NT2/D1 (cell line): Measurements from ENCODE around the gene SPAG5.

Source experiments
- SUZ12 ChIP-seq: IDR thresholded peaks from 2 replicates; pipeline ENCODE4 v1.6.1; 2011; ENCODE audit not compliant: insufficient read length, insufficient read depth; ENCODE audit errors: extremely low read depth
- YY1 ChIP-seq: IDR thresholded peaks from 2 replicates; pipeline ENCODE4 v1.6.1; 2011; ENCODE audit not compliant: insufficient read length, insufficient read depth
- ZNF274 ChIP-seq: IDR thresholded peaks from 2 replicates; pipeline ENCODE4 v1.6.1; 2011; ENCODE audit warnings: mild to moderate bottlenecking, low read depth, low read length

- TF ChIP-seq YY1 (no peak), SUZ12 (no peak), ZNF274 (no peak)
Measured at GRCh38 chr17:28529013-28529400, 69.8 kb downstream of the SPAG5 start.
